Mesendoderm (in vitro differentiated cells): ENCODE measurements around the gene TRMT1L.

ENCODE experiments used
- DNase-seq: peaks from one replicate; pipeline ENCODE4 v3.0.0; 2013
- H2AK5ac ChIP-seq: 2 replicates; pipeline ENCODE4 v1.6.1; 2013; ENCODE audit warnings: low read length, inconsistent platforms
- H2BK120ac ChIP-seq: 2 replicates; pipeline ENCODE4 v1.6.1; 2013; ENCODE audit warnings: low read depth, mild to moderate bottlenecking, low read length, moderate library complexity, mixed read lengths
- H2BK15ac ChIP-seq: replicated peaks from 2 replicates; pipeline ENCODE4 v1.6.1; 2013; ENCODE audit warnings: low read depth, mild to moderate bottlenecking, moderate library complexity
- H2BK5ac ChIP-seq: 2 replicates; pipeline ENCODE4 v1.6.1; 2013; ENCODE audit warnings: low read length, inconsistent platforms
- H3K18ac ChIP-seq: 2 replicates; pipeline ENCODE4 v1.6.1; 2013; ENCODE audit warnings: mild to moderate bottlenecking, low read length, mixed read lengths
- H3K23ac ChIP-seq: one replicate; pipeline ENCODE4 v1.6.1; 2013; ENCODE audit warnings: low read length
- H3K27ac ChIP-seq: 2 replicates; pipeline ENCODE4 v1.5.1; 2013; ENCODE audit warnings: low read depth, mild to moderate bottlenecking, inconsistent platforms, low read length, moderate library complexity
- H3K27me3 ChIP-seq: 2 replicates; pipeline ENCODE4 v1.6.1; 2013; ENCODE audit warnings: low read length, control low read depth, mild to moderate bottlenecking, inconsistent platforms; ENCODE audit not compliant: insufficient read depth, poor library complexity
- H3K36me3 ChIP-seq: 2 replicates; pipeline ENCODE4 v1.6.1; 2013; ENCODE audit warnings: low read length, inconsistent platforms; ENCODE audit not compliant: control insufficient read depth, insufficient read depth
- H3K4ac ChIP-seq: one replicate; pipeline ENCODE4 v1.6.1; 2013; ENCODE audit warnings: low read depth, mild to moderate bottlenecking, low read length, moderate library complexity
- H3K4me1 ChIP-seq: 2 replicates; pipeline ENCODE4 v1.6.1; 2013; ENCODE audit warnings: low read depth, low read length, inconsistent platforms; ENCODE audit not compliant: control insufficient read depth
- H3K4me2 ChIP-seq: 2 replicates; pipeline ENCODE4 v1.6.1; 2013; ENCODE audit warnings: low read length
- H3K4me3 ChIP-seq: 2 replicates; pipeline ENCODE4 v1.5.1; 2013; ENCODE audit warnings: mild to moderate bottlenecking, low read length
- H3K56ac ChIP-seq: one replicate; pipeline ENCODE4 v1.6.1; 2013; ENCODE audit warnings: low read length
- H3K79me1 ChIP-seq: 2 replicates; pipeline ENCODE4 v1.6.1; 2013; ENCODE audit warnings: low read length, inconsistent platforms
- H3K79me2 ChIP-seq: 2 replicates; pipeline ENCODE4 v1.6.1; 2013; ENCODE audit warnings: mild to moderate bottlenecking, low read length; ENCODE audit not compliant: control insufficient read depth, insufficient read depth
- H3K9ac ChIP-seq: 2 replicates; pipeline ENCODE4 v1.6.1; 2013; ENCODE audit warnings: low read length, inconsistent platforms
- H4K5ac ChIP-seq: one replicate; pipeline ENCODE4 v1.6.1; 2013; ENCODE audit warnings: low read length
- H4K8ac ChIP-seq: one replicate; pipeline ENCODE4 v1.6.1; 2013; ENCODE audit warnings: low read depth, mild to moderate bottlenecking, control low read depth, low read length, moderate library complexity
- WGBS: extraction: QIAGEN DNeasy Blood & Tissue Kit; methylation state at CpG from one replicate; pipeline ENCODE4 v1.1.7; 2013; ENCODE audit warnings: low lambda C conversion rate, missing lambda C conversion rate; ENCODE audit not compliant: insufficient coverage; ENCODE audit errors: extremely low coverage; 5-methylcytosine and 5-hydroxymethylcytosine counted together

TRMT1L gene

DNA sequence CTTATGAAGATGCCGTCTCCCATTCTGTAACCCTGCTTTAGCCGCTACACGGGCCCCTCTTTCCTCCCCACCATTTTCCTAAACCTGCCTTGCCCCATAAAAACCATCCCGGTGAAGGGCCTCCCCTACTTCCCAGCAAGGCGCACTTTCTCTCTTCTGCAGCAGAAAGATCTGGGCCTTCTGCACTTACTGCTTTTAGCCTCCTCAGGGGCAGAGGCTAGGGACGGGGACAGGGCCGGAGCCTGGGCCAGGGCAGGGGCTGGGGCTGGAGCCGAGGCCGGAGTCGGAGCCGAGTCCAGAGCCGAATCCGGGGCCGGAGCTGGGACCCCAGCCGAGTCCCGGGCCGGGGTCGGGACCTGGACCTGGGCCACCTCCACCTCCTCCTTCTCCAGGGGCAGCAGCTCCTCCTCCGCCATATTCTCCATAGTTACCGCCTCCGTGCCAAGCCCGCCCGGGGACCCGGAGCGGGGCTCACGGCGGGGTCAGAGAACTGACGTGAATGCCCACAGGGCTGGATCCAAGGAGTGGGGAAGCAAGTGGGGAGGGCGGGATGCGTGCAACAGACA, 382 bp downstream of the TRMT1L start:
- H3K27ac ChIP-seq: peak overlapping the region; percentile 85
- no peaks in the 10 kb centered on the region for H3K4me1 ChIP-seq
- H3K4me2 ChIP-seq: peak overlapping the region; percentile 47
- no peak overlapping the region for H3K18ac ChIP-seq
- H3K4ac ChIP-seq: no peak overlapping the region
- peak overlapping the region; percentile 90 for H4K8ac ChIP-seq
- H2AK5ac ChIP-seq: no peak overlapping the region
- H4K5ac ChIP-seq: no peak overlapping the region
- no peak overlapping the region for H3K23ac ChIP-seq
- DNase-seq: peak; percentile 68
- no peaks in the 10 kb centered on the region for H3K27me3 ChIP-seq
- no CpG with 5 or more reads among the region's 30 CpGs for WGBS
- no peaks in the 10 kb centered on the region for H3K79me2 ChIP-seq
- H2BK5ac ChIP-seq: no peak overlapping the region
- no peaks in the 10 kb centered on the region for H3K36me3 ChIP-seq
- no peak overlapping the region for H2BK120ac ChIP-seq
- H3K56ac ChIP-seq: peak overlapping the region; percentile 97
- peak overlapping the region; percentile 96 for H3K9ac ChIP-seq
- H3K4me3 ChIP-seq: peak overlapping the region; percentile 95
- no peak overlapping the region for H2BK15ac ChIP-seq
- no peaks in the 10 kb centered on the region for H3K79me1 ChIP-seq

DNA sequence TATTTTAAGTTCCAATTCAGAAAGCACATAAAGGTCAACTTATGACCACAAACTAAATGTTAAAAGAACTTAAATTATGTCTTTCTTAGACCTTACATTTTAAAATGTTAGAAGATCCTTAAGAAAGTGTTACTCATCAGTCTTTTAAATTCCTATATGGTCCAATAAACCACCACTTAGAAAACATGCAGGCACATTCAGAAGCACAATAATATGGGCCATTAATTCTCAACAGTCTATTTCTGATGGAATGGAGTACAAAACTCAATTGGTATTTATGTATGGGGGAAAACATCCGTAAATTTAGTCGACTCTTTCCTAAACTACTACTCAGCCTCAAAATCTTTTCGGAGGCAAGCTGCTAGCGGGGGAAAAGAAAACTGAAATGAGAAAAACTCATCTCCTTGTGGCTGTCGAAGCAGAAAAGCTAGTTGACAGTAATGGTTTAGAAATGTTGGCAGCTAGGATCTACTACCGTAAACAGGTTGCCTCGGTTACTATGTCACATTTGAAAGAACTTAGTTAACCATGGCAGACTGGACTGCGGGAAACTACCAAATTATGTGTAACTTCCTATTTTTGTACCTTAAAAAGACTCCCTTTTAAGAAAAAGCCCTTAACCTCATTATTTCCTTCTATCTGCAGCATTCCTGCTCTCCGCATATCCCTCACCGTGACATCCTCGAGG, 1.0 kb downstream of the TRMT1L start:
- Histone ChIP-seq H3K4me1 (no peaks in the 10 kb centered on the region), H3K4me2 (peak overlapping the region; percentile 47), H3K27ac (no peak overlapping the region), H2BK5ac (no peak overlapping the region), H4K8ac (peak overlapping the region; percentile 90), H4K5ac (no peak overlapping the region), H3K4ac (no peak overlapping the region), H3K18ac (no peak overlapping the region), H3K9ac (peak overlapping the region; percentile 96), H2AK5ac (no peak overlapping the region), H3K79me2 (no peaks in the 10 kb centered on the region), H3K36me3 (no peaks in the 10 kb centered on the region), H3K27me3 (no peaks in the 10 kb centered on the region), H3K23ac (no peak overlapping the region), H2BK120ac (no peak overlapping the region), H2BK15ac (no peak overlapping the region), H3K56ac (peak overlapping the region; percentile 97), H3K4me3 (peak overlapping the region; percentile 95), H3K79me1 (no peaks in the 10 kb centered on the region)
- DNase-seq: no peak
- WGBS: no CpG with 5 or more reads among the region's 11 CpGs

DNA sequence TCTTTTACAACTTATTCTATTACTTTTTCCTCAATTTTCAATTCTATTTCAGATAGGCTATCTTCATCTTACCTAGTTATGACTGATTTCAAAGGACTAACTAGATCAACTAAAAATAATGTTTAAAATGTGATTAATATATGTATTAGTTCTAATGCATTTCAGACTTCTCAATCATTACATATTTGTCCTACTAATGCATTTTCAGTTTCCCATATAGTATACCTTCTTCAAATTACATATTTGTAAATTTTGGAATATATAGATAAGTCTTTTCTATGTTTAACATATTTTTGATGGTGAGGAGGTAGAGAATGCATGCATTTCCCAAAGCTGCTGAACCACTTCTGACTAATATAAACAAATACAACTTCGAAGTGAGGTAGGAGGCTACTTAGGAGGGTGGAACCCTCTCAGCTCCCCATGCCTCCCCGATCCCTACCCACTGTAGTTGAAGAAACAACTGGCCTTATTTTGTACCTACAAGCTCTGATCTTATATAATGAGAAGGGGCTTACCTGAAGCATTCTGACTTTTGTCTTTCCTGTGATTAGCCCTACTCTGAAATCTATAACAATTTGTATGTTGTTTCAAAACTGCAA, 1.7 kb downstream of the TRMT1L start:
- Histone ChIP-seq H2BK15ac (no peak overlapping the region), H4K8ac (no peak overlapping the region), H3K56ac (no peak overlapping the region), H3K4me2 (no peak overlapping the region), H3K9ac (no peak overlapping the region), H2BK120ac (no peak overlapping the region), H3K4me3 (no peak overlapping the region), H4K5ac (no peak overlapping the region), H3K4me1 (no peaks in the 10 kb centered on the region), H3K27me3 (no peaks in the 10 kb centered on the region), H2BK5ac (no peak overlapping the region), H2AK5ac (no peak overlapping the region), H3K18ac (no peak overlapping the region), H3K36me3 (no peaks in the 10 kb centered on the region), H3K4ac (no peak overlapping the region), H3K79me1 (no peaks in the 10 kb centered on the region), H3K27ac (no peak overlapping the region), H3K79me2 (no peaks in the 10 kb centered on the region), H3K23ac (no peak overlapping the region)
- DNase-seq: no peak
- whole genome bisulfite sequencing: no CpG with 5 or more reads among the region's 2 CpGs

DNA sequence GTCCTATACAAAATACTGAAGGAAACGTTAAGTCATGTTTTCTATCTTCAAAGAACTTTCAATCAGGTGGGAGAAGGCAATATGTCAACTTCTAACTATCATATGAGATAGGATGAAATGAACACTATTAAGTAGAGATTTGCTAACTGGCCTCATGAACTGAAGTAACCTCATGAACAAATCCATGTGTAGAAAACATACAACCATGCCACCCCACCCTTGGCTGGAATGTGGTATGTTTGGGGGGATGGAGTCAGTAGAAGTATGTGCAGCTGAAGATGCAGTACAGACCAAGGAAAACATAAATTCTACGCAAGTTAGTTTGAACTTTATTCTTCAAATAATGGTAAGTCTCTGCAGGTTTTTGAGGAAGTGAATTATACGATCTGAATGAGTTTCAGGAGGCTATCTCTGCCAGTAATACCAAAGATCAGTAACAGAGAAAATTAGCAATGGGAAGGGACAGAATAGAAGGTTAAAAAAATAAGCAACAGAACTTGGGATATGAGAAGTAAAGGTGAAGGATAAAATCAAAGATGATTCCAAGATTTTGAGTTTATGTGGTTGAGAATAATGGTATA, 4.5 kb downstream of the TRMT1L start:
- Histone ChIP-seq H3K27me3 (no peaks in the 10 kb centered on the region), H3K79me1 (no peaks in the 10 kb centered on the region), H3K23ac (no peak overlapping the region), H3K56ac (no peak overlapping the region), H3K79me2 (no peaks in the 10 kb centered on the region), H3K27ac (no peak overlapping the region), H3K4ac (no peak overlapping the region), H2AK5ac (no peak overlapping the region), H2BK5ac (no peak overlapping the region), H2BK15ac (no peak overlapping the region), H3K4me2 (no peak overlapping the region), H3K36me3 (no peaks in the 10 kb centered on the region), H3K4me1 (no peaks in the 10 kb centered on the region), H4K8ac (no peak overlapping the region), H3K4me3 (no peak overlapping the region), H3K9ac (no peak overlapping the region), H3K18ac (no peak overlapping the region), H2BK120ac (no peak overlapping the region), H4K5ac (no peak overlapping the region)
- WGBS: no CpG with 5 or more reads among the region's 3 CpGs
- DNase-seq: no peak

DNA sequence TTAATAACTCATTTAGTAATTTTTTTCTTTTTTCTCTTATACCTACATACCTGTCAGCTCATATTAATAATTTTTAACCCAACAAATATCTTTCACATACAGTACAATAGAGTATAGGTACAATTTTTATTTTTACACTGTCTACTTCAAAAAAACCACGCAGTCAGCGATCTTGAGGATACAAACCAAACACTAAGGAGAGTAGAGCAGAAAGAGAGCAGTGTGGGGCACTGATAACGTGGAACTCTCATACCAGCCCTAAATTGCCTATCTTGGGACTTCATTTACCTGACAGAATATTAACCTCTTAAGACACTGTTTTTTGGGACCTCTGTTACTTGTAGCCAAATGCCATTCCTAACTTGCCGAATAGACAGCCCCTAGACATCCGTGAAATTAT, 5.5 kb downstream of the TRMT1L start:
- Histone ChIP-seq H2BK120ac (no peak overlapping the region), H2BK15ac (no peak overlapping the region), H3K4ac (no peak overlapping the region), H3K4me1 (no peaks in the 10 kb centered on the region), H3K79me2 (no peaks in the 10 kb centered on the region), H4K5ac (no peak overlapping the region), H3K27ac (no peak overlapping the region), H3K36me3 (no peaks in the 10 kb centered on the region), H2AK5ac (no peak overlapping the region), H3K27me3 (no peaks in the 10 kb centered on the region), H2BK5ac (no peak overlapping the region), H3K23ac (no peak overlapping the region), H3K9ac (no peak overlapping the region), H3K4me3 (no peak overlapping the region), H3K79me1 (no peaks in the 10 kb centered on the region), H3K56ac (no peak overlapping the region), H3K4me2 (no peak overlapping the region), H3K18ac (no peak overlapping the region), H4K8ac (no peak overlapping the region)
- DNase-seq: no peak
- WGBS: no CpG with 5 or more reads among the region's 5 CpGs
